ENCODE data around the gene TNS3.

- TF ChIP-seq, protein P1, sequence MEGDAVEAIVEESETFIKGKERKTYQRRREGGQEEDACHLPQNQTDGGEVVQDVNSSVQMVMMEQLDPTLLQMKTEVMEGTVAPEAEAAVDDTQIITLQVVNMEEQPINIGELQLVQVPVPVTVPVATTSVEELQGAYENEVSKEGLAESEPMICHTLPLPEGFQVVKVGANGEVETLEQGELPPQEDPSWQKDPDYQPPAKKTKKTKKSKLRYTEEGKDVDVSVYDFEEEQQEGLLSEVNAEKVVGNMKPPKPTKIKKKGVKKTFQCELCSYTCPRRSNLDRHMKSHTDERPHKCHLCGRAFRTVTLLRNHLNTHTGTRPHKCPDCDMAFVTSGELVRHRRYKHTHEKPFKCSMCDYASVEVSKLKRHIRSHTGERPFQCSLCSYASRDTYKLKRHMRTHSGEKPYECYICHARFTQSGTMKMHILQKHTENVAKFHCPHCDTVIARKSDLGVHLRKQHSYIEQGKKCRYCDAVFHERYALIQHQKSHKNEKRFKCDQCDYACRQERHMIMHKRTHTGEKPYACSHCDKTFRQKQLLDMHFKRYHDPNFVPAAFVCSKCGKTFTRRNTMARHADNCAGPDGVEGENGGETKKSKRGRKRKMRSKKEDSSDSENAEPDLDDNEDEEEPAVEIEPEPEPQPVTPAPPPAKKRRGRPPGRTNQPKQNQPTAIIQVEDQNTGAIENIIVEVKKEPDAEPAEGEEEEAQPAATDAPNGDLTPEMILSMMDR (IDR thresholded peaks at IDR 0.05; ENCODE audit: low read depth, low read length, poor library complexity, severe bottlenecking), result no peak
- no peak for TF ChIP-seq EZH2phosphoT487 (IDR thresholded peaks at IDR 0.05; ENCODE audit: borderline replicate concordance, low read length)
These were observed 284.8 kb downstream of the TNS3 start for GRCh38 chr7:47297120-47297519.

All from DOHH2 (cell line).